A549 (cell line): ENCODE data around the gene PHGDH.

Experiments used
- ATOH8 ChIP-seq: fragments of 250-450 bp; sonication (Bioruptor Pico); IDR thresholded peaks from 2 replicates; pipeline ENCODE4 v1.5.0; 2020; ENCODE audit warnings: low read depth, mild to moderate bottlenecking, moderate library complexity
- BHLHE40 ChIP-seq: IDR thresholded peaks from 2 replicates; pipeline ENCODE4 v1.6.1; 2012; ENCODE audit warnings: low read depth, low read length, inconsistent platforms
- CEBPB ChIP-seq, 2 experiments: fragments of >200 bp in 1 of 2; sonication (Bioruptor Twin) in 1 of 2; formaldehyde crosslinking in 1 of 2; IDR thresholded peaks; 2 replicates each; pipeline ENCODE4 v1.6.1; 2012 to 2016
- CHD2 ChIP-seq: fragments of 150-350 bp; IDR thresholded peaks from 2 replicates; pipeline ENCODE4 v1.6.1; 2014; ENCODE audit warnings: low read length; ENCODE audit not compliant: partially characterized antibody
- CTCF ChIP-seq: fragments of >200 bp; sonication (Bioruptor Twin); formaldehyde crosslinking; IDR thresholded peaks from 3 replicates; pipeline ENCODE4 v1.5.1; 2016
- ELK1 ChIP-seq: fragments of 150-350 bp; IDR thresholded peaks from 2 replicates; pipeline ENCODE4 v1.6.1; 2014; ENCODE audit warnings: low read depth, mild to moderate bottlenecking, low read length
- EP300 ChIP-seq, 2 experiments: fragments of >200 bp; sonication (Bioruptor Twin); formaldehyde crosslinking; IDR thresholded peaks; 2 replicates in 1 of 2; 3 replicates in 1 of 2; pipeline ENCODE4 v1.6.1; 2016 to 2017
- HMGXB4 ChIP-seq: fragments of 250-450 bp; sonication (Bioruptor Pico); IDR thresholded peaks from 2 replicates; pipeline ENCODE4 v1.5.0; 2021; ENCODE audit warnings: mild to moderate bottlenecking, moderate library complexity, borderline replicate concordance
- PHF8 ChIP-seq: fragments of 200-600 bp; sonication (generic); IDR thresholded peaks from 2 replicates; pipeline ENCODE4 v1.6.1; 2016; ENCODE audit warnings: low read depth, mild to moderate bottlenecking, antibody characterized with exemption, moderate library complexity, borderline replicate concordance
- POLR2A ChIP-seq: IDR thresholded peaks from 2 replicates; pipeline ENCODE4 v1.6.1; 2012; ENCODE audit warnings: mild to moderate bottlenecking, low read length
- RCOR1 ChIP-seq: fragments of 150-350 bp; IDR thresholded peaks from 2 replicates; pipeline ENCODE4 v1.6.1; 2014; ENCODE audit warnings: antibody characterized with exemption, low read length, low read depth
- RNF2 ChIP-seq: fragments of 200-600 bp; sonication (generic); IDR thresholded peaks from 2 replicates; pipeline ENCODE4 v1.6.1; 2016; ENCODE audit warnings: low read depth, mild to moderate bottlenecking, antibody characterized with exemption, moderate library complexity, borderline replicate concordance
- USF2 ChIP-seq: fragments of 450-650 bp; IDR thresholded peaks from 2 replicates; pipeline ENCODE4 v1.6.1; 2014; ENCODE audit warnings: antibody characterized with exemption
- ZFP36 ChIP-seq: fragments of 450-650 bp; IDR thresholded peaks from 2 replicates; pipeline ENCODE4 v1.6.1; 2014; ENCODE audit warnings: borderline replicate concordance; ENCODE audit not compliant: partially characterized antibody

- TF ChIP-seq BHLHE40 (no peak), CTCF (no peak), CEBPB (IDR thresholded peaks at IDR 0.05) (no peak), PHF8 (no peak), HMGXB4 (no peak), POLR2A (no peak), RCOR1 (no peak), RNF2 (no peak), ELK1 (no peak), CHD2 (no peak), EP300 (IDR thresholded peaks at IDR 0.05) (no peak), ZFP36 (no peak), USF2 (no peak), ATOH8 (CRISPR knock-in tag) (no peak)
Observed at GRCh38 chr1:119679223-119679622, 32.5 kb upstream of the PHGDH start.
